PFSK-1 (cell line): ENCODE data around the gene F10.

Experiments used
- FOXP2 ChIP-seq: optimal IDR thresholded peaks from 2 replicates; pipeline ENCODE3; 2011; ENCODE audit warnings: borderline replicate concordance, control low read depth, inconsistent platforms; ENCODE audit not compliant: insufficient read depth; ENCODE audit errors: extremely low read length, extremely low read depth
- POLR2AphosphoS5 ChIP-seq: IDR thresholded peaks from 2 replicates; pipeline ENCODE4 v1.6.1; 2012; ENCODE audit warnings: low read depth, mild to moderate bottlenecking, control low read depth, low read length, moderate library complexity
- REST ChIP-seq, 2 experiments: IDR thresholded peaks; 2 replicates each; pipeline versions ENCODE4 v1.6.1 to v1.8.0; 2011 to 2012; ENCODE audit warnings: low read depth in 2 of 2, low read length in 2 of 2, control low read depth in 1 of 2, inconsistent platforms in 1 of 2, mild to moderate bottlenecking in 1 of 2, moderate library complexity in 1 of 2; ENCODE audit not compliant: insufficient read depth in 1 of 2
- SIN3A ChIP-seq: IDR thresholded peaks from 2 replicates; pipeline ENCODE4 v1.6.1; 2012; ENCODE audit warnings: mild to moderate bottlenecking, low read length, moderate library complexity, borderline replicate concordance; ENCODE audit not compliant: insufficient read depth
- TAF1 ChIP-seq: IDR thresholded peaks from 2 replicates; pipeline ENCODE4 v1.6.1; 2012; ENCODE audit warnings: low read length, control low read depth, borderline replicate concordance; ENCODE audit not compliant: insufficient read depth

F10 gene

GRCh38 chr13:113110852-113111315 is 11.7 kb upstream of the F10 start:
- TF ChIP-seq TAF1: no peak
- TF ChIP-seq POLR2AphosphoS5: no peak
- no peak for TF ChIP-seq REST (IDR thresholded peaks at IDR 0.05; ENCODE audit: insufficient read depth in 1 of 2, low read depth in 2 of 2, low read length in 2 of 2)

- TF ChIP-seq POLR2AphosphoS5 (no peak), FOXP2 (no peak), REST (IDR thresholded peaks at IDR 0.05; ENCODE audit: insufficient read depth in 1 of 2, low read depth in 2 of 2, low read length in 2 of 2) (no peak), SIN3A (no peak), TAF1 (no peak)
Measured at GRCh38 chr13:113112893-113113845, 9.4 kb upstream of the F10 start.

- TF ChIP-seq TAF1 (no peak), FOXP2 (no peak), SIN3A (no peak), POLR2AphosphoS5 (no peak)
Measured at GRCh38 chr13:113113846-113114271, 8.7 kb upstream of the F10 start.

- no peak for TF ChIP-seq FOXP2
- TF ChIP-seq REST (IDR thresholded peaks at IDR 0.05; ENCODE audit: insufficient read depth in 1 of 2, low read depth in 2 of 2, low read length in 2 of 2): no peak
- TF ChIP-seq POLR2AphosphoS5: no peak
- no peak for TF ChIP-seq TAF1
- TF ChIP-seq SIN3A: no peak
Measured at GRCh38 chr13:113114511-113115362, 7.9 kb upstream of the F10 start.

- TF ChIP-seq REST (IDR thresholded peaks at IDR 0.05; ENCODE audit: insufficient read depth in 1 of 2, low read depth in 2 of 2, low read length in 2 of 2) (no peak), FOXP2 (no peak), TAF1 (no peak), POLR2AphosphoS5 (no peak), SIN3A (no peak)
Measured at GRCh38 chr13:113115363-113116205, 7.0 kb upstream of the F10 start.
